Lower leg skin (tissue), 4 donors: Measurements from ENCODE around the gene TSPEAR. TPM values are rescaled to one million over a fixed set of nuclear protein-coding genes. Genes with fewer than 3 reads are reported as not detected.

ENCODE experiments used
- DNase-seq, 2 donors: peaks; one replicate each; pipeline ENCODE4 v3.0.0-alpha.2; 2019; ENCODE audit warnings: low spot score in 2 of 2
- H3K4me3 ChIP-seq: fragments of 200-600 bp; sonication (generic); 2 replicates; pipeline ENCODE4 v1.5.1; 2017; ENCODE audit warnings: mild to moderate bottlenecking, low read depth; ENCODE audit not compliant: poor library complexity, severe bottlenecking
- CTCF ChIP-seq, 3 donors: fragments of 450-650 bp; IDR thresholded peaks; one replicate each; pipeline ENCODE4 v1.5.1; 2016; ENCODE audit warnings: antibody characterized with exemption in 3 of 3, mild to moderate bottlenecking in 3 of 3, moderate library complexity in 2 of 3
- POLR2A ChIP-seq, 2 donors: fragments of 450-650 bp; IDR thresholded peaks; one replicate each; pipeline ENCODE4 v1.6.1; 2016 to 2017; ENCODE audit warnings: antibody characterized with exemption in 2 of 2, mild to moderate bottlenecking in 1 of 2, moderate library complexity in 1 of 2
- WGBS, 2 donors: methylation state at CpG; one replicate each; pipeline ENCODE4 v1.1.5; 2018; 5-methylcytosine and 5-hydroxymethylcytosine counted together
- intact Hi-C: fragments of 100-400 bp; cut with DNase I; formaldehyde crosslinking; loops from one replicate; pipeline ENCODE4 v1.15.0; 2023; ENCODE audit warnings: low total_unique reads
- total RNA-seq, 4 donors: library from RNA; depleted of rRNA; stranded (reverse); fragments of >200 nt; gene quantifications; one replicate each; pipeline ENCODE4 v1.1.0, GENCODE V29; 2016

The TSPEAR gene
- total RNA-seq, 4 donors from 2014 or later: 0.06 TPM; not detected in 3

- no peak overlapping the region for H3K4me3 ChIP-seq
- TF ChIP-seq POLR2A (IDR thresholded peaks at IDR 0.05) (no peak), CTCF (IDR thresholded peaks at IDR 0.05) (no peak)
- 94% methylated on average over 30 to 32 of the region's 36 CpGs for WGBS, 2 donors
- no peak for DNase-seq
- intact Hi-C loops: no loop called here
Observed at GRCh38 chr21:44466996-44467858, 244.1 kb downstream of the TSPEAR start.

- DNase-seq: no peak
Observed at GRCh38 chr21:44466351-44466954, 244.9 kb downstream of the TSPEAR start.

GRCh38 chr21:44464351-44464750 is 247.0 kb downstream of the TSPEAR start:
- no peak overlapping the region for H3K4me3 ChIP-seq
- TF ChIP-seq POLR2A (IDR thresholded peaks at IDR 0.05) (no peak), CTCF (IDR thresholded peaks at IDR 0.05) (no peak)
- DNase-seq: no peak
- intact Hi-C loops: no loop called here
- WGBS, 2 donors: 86 to 89% methylated on average over 12 of the region's 12 CpGs

More at GRCh38 chr21:44466351-44466954, 244.9 kb downstream of the TSPEAR start:
- no peak for TF ChIP-seq CTCF (IDR thresholded peaks at IDR 0.05)
- no peak for TF ChIP-seq POLR2A (IDR thresholded peaks at IDR 0.05)
- intact Hi-C loops: no loop called here
- H3K4me3 ChIP-seq: no peak overlapping the region
- 88 to 96% methylated on average over 16 of the region's 16 CpGs for WGBS, 2 donors

GRCh38 chr21:44463724-44464123 is 247.6 kb downstream of the TSPEAR start:
- WGBS, 2 donors: 61 to 76% methylated on average over 30 of the region's 30 CpGs
- H3K4me3 ChIP-seq: no peak overlapping the region
- intact Hi-C loops: no loop called here
- DNase-seq: no peak
- TF ChIP-seq POLR2A (IDR thresholded peaks at IDR 0.05) (no peak), CTCF (IDR thresholded peaks at IDR 0.05) (no peak)

GRCh38 chr21:44462834-44463200 is 248.6 kb downstream of the TSPEAR start:
- TF ChIP-seq CTCF (IDR thresholded peaks at IDR 0.05) (no peak), POLR2A (IDR thresholded peaks at IDR 0.05) (no peak)
- intact Hi-C loops: no loop called here
- H3K4me3 ChIP-seq: no peak overlapping the region
- WGBS, 2 donors: 88 to 94% methylated on average over 11 of the region's 11 CpGs
- DNase-seq: no peak
